GM12875 (cell line): ENCODE data around the gene C4orf50.
"Not testable (repeated sequence)": the region's sequence is repeated elsewhere in the genome, so short reads cannot be mapped to it uniquely, and the experiment has no call there.

Experiments
- H3K4me3 ChIP-seq: one replicate; pipeline ENCODE4 v1.5.1; 2011; ENCODE audit warnings: low read depth, low read length, control low read depth
- TF ChIP-seq, protein P1 (sequence below): IDR thresholded peaks from 2 replicates; pipeline ENCODE4 v1.5.1; 2011; ENCODE audit warnings: low read depth, mild to moderate bottlenecking, control low read depth, inconsistent platforms, low read length, moderate library complexity, borderline replicate concordance; ENCODE audit not compliant: insufficient read depth

C4orf50 gene

DNA sequence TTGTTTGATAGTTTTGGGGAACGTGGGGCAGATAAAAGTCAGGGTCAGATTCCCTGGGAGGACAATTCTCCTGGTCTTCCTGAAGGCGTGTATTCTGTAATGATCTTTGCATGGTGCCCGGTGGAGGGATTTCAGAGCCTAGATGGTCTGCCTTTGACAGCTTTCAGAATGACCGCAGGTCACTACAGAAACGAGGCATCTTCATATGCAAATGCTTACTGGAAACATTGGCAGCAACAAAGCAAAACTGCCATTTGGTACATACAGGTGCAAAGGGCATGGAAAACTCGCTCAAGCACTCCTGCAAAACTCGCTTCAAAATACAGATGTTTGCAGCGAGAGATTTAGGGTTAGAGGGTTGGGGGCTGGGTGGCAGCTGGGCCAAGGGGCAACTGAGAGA, 8.8 kb downstream of the C4orf50 start:
- no peak overlapping the region for H3K4me3 ChIP-seq
- TF ChIP-seq, protein P1, sequence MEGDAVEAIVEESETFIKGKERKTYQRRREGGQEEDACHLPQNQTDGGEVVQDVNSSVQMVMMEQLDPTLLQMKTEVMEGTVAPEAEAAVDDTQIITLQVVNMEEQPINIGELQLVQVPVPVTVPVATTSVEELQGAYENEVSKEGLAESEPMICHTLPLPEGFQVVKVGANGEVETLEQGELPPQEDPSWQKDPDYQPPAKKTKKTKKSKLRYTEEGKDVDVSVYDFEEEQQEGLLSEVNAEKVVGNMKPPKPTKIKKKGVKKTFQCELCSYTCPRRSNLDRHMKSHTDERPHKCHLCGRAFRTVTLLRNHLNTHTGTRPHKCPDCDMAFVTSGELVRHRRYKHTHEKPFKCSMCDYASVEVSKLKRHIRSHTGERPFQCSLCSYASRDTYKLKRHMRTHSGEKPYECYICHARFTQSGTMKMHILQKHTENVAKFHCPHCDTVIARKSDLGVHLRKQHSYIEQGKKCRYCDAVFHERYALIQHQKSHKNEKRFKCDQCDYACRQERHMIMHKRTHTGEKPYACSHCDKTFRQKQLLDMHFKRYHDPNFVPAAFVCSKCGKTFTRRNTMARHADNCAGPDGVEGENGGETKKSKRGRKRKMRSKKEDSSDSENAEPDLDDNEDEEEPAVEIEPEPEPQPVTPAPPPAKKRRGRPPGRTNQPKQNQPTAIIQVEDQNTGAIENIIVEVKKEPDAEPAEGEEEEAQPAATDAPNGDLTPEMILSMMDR: no peak

DNA sequence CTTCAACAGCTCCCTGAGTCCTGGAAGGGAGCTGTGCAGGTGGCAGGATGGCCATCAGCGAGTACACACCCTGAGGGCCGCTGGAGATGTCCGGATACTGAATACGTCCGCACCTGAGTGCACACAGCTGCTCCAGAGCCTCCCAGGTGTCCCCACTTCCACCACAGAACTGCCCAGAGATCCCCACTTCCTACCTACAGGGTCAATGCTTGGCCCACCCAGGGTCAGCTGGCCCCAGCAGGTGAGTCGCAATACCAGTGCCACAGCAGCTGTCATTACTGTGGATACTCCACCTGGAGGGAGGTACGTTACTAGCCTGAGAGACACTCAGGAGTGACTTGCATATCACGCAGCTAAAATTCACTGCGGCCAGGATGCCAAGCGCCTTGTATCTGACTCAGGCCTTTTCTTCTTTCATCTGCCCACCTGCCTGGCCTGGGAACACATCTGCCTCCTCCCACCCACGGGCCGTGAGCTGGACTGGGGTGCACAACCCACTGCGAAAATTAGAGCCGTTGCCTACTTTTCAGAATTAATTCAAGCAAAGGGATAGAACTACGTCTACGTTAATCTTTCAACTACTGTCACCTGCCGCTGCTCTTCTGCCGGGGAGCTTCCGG, 9.4 kb downstream of the C4orf50 start:
- TF ChIP-seq, protein P1: no peak

DNA sequence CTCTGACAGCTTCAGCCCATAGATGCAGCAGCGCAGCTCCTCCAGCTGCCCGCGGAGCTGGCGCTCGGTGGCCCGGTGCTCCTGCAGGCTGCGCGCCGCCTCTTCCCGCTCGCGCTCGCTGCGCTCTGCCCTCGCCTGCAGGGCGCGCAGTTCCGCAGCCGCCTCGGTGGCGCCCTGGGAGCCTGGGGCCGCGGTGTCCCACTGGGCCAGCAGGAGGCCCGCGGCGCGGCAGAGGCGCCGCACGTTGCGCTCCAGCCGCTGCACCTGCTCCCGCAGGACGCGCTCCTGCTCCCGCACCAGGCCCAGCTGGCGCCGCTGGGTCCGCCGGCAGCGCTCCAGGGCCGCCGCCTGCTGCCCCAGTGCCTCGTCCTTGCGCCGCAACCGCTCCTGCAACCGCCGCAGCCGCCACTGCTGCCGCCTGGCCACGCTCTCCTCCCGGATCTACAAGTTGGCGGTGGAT, 10.1 kb downstream of the C4orf50 start:
- H3K4me3 ChIP-seq: no peak overlapping the region
- TF ChIP-seq, protein P1: 0 out of 2 replicates have a peak, but pooled peaks have one; percentile 11

More for the DNA sequence above, 9.4 kb downstream of the C4orf50 start:
- H3K4me3 ChIP-seq: no peak overlapping the region

DNA sequence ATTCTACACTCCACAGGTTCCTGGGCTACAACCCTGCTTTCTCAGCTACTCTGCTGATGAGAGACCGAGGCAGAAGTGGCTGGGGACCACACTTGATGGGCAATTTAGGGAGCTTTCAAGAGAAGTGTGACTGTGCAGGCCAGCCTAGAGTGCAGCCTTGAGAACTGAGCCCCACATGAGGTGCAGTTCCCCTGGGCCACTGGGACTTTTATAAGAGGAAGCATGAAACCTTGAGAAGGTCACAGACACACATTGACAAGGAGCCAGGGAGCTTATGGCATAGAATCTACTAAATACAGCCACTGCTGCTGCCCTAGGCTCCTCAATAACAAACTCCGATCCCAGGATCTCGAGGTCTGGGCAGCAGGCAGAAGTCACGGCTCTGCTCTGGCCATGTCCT, 13.1 kb downstream of the C4orf50 start:
- no peak overlapping the region for H3K4me3 ChIP-seq
- TF ChIP-seq, protein P1: no peak

DNA sequence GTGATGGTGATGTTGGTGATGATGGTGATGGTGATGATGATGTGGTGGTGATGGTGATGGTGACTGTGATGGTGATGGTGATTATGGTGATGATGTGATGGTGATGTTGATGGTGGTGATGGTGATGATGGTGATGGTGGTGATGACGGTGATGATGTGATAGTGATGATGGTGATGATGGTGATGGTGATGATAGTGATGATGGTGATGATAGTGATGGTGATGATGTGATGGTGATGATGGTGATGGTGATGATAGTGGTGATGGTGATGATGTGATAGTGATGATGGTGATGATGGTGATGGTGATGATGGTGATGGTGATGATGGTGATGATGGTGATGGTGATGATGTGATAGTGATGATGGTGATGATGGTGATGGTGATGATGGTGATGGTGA, 14.7 kb downstream of the C4orf50 start:
- H3K4me3 ChIP-seq: not testable (repeated sequence)

DNA sequence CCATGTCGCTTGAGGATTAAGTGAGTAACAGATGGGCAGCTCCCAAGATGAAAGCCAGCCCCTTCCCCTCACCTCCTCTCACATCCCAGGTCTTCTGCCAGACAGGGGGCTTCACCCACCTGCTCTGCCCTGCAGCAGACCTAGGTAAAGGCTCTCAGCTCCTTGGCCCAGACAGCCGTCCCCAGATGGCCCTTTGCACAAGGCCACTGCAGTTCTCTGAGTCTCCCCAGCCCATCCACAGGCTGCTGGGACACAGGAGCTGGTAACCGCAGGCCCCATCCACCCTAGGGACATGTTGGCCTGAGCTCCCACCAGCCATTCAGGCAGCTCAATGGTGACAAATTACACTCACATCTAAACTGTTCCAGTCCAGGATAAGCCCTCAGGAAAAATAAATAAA, 15.3 kb downstream of the C4orf50 start:
- no peak overlapping the region for H3K4me3 ChIP-seq
- TF ChIP-seq, protein P1: no peak

DNA sequence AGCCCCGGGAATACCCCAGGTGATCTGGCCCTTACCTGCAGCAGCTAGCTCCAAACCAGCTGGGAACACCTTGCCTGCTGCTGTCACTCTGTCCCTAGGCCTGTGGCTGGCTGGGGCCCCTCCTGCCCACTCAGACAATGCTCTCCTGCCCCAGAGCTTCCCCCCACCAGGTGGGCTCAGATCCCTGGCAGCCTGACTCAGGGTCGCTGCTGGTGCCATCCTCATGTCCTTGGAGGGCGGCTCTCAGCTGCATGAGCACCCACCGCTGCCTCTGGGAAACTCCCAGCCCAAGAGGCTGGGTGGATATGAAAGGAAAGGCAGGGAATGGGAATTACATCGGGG, 15.8 kb downstream of the C4orf50 start:
- TF ChIP-seq, protein P1: no peak

More for the DNA sequence above, 15.8 kb downstream of the C4orf50 start:
- no peak overlapping the region for H3K4me3 ChIP-seq
